Esophagus (tissue), 2 donors: ENCODE measurements around the gene PCDHB11. TPM values are rescaled to one million over a fixed set of nuclear protein-coding genes. Genes with fewer than 3 reads are reported as not detected.
"Not testable (repeated sequence)": the region's sequence is repeated elsewhere in the genome, so short reads cannot be mapped to it uniquely, and the experiment has no call there.

ENCODE experiments used
- H3K27ac ChIP-seq, 2 donors: one replicate each; pipeline ENCODE4 v1.5.1; 2013; ENCODE audit warnings: low read depth in 2 of 2, mild to moderate bottlenecking in 2 of 2, inconsistent platforms in 1 of 2, low read length in 1 of 2, moderate library complexity in 1 of 2
- H3K27me3 ChIP-seq, 2 donors: one replicate each; pipeline ENCODE4 v1.6.1; 2013; ENCODE audit warnings: low read length in 2 of 2, control low read depth in 1 of 2, mild to moderate bottlenecking in 1 of 2; ENCODE audit not compliant: insufficient read depth in 2 of 2, control insufficient read depth in 1 of 2
- H3K36me3 ChIP-seq, 2 donors: one replicate each; pipeline ENCODE4 v1.6.1; 2013; ENCODE audit warnings: low read length in 1 of 2; ENCODE audit not compliant: control insufficient read depth in 2 of 2, insufficient read depth in 2 of 2
- H3K4me1 ChIP-seq, 2 donors: one replicate each; pipeline ENCODE4 v1.6.1; 2013; ENCODE audit warnings: low read length in 1 of 2; ENCODE audit not compliant: control insufficient read depth in 2 of 2, insufficient read depth in 2 of 2
- H3K4me3 ChIP-seq, 2 donors: one replicate each; pipeline ENCODE4 v1.5.1; 2013; ENCODE audit warnings: low read length in 2 of 2, mild to moderate bottlenecking in 2 of 2, low read depth in 1 of 2, moderate library complexity in 1 of 2
- H3K9me3 ChIP-seq, 2 donors: one replicate each; pipeline ENCODE4 v1.6.1; 2013; ENCODE audit warnings: mild to moderate bottlenecking in 2 of 2, low read depth in 1 of 2, low read length in 1 of 2, moderate library complexity in 1 of 2; ENCODE audit not compliant: control insufficient read depth in 2 of 2, insufficient read depth in 1 of 2
- WGBS, 2 donors: extraction: QIAGEN DNeasy Blood & Tissue Kit; methylation state at CpG; one replicate each; pipeline ENCODE4 v1.1.7; 2013; 5-methylcytosine and 5-hydroxymethylcytosine counted together
- polyA plus RNA-seq, 2 donors: library from polyadenylated mRNA; stranded (reverse); fragments of 200-250 nt; gene quantifications; one replicate each; pipeline ENCODE4 v1.2.3, GENCODE V29; 2013
- donor health status: healthy with polysubstance abuse.
- donor health status: Bipolar disorder and iron deficiency.

The PCDHB11 gene
- polyA plus RNA-seq, 2 donors = 0.16 to 0.47 TPM

- 19 to 24% methylated on average over 8 to 9 of the region's 9 CpGs for WGBS, 2 donors
- Histone ChIP-seq H3K27ac (no peak within 1 kb of the TSS), H3K4me1 (no peaks in the 10 kb centered on the region), H3K9me3 (peaks cover 2 to 23% of the 10 kb centered on the region in 2 donors), H3K36me3 (no peaks in the 10 kb centered on the region), H3K4me3 (no peak within 1 kb of the TSS), H3K27me3 (no peaks in the 10 kb centered on the region)
Observed at GRCh38 chr5:141186897-141187512, 12.4 kb upstream of the PCDHB11 start, which contains the start of gene PCDHB9. Gene PCDHB9, plus strand, starts transcription at chr5:141187161. Its CDS starts 158 bp downstream, at chr5:141187319.

GRCh38 chr5:141188682-141189081 is 10.7 kb upstream of the PCDHB11 start:
- H3K4me3 ChIP-seq, H3K27me3 ChIP-seq, H3K4me1 ChIP-seq, H3K27ac ChIP-seq, H3K36me3 ChIP-seq: not testable (repeated sequence)
- WGBS, 2 donors = 34 to 41% methylated on average over 24 to 31 of the region's 37 CpGs
- peaks cover 0 to 17% of the 10 kb centered on the region in 2 donors for H3K9me3 ChIP-seq

- not testable (repeated sequence) for H3K27me3 ChIP-seq, H3K4me3 ChIP-seq, H3K27ac ChIP-seq, H3K36me3 ChIP-seq, H3K4me1 ChIP-seq
- 36 to 40% methylated on average over 20 to 34 of the region's 35 CpGs for WGBS, 2 donors
- peaks cover 0 to 17% of the 10 kb centered on the region in 2 donors for H3K9me3 ChIP-seq
Observed at GRCh38 chr5:141189131-141189530, 10.3 kb upstream of the PCDHB11 start.

GRCh38 chr5:141192110-141192725 is 7.2 kb upstream of the PCDHB11 start, which contains the start of gene PCDHB10:
Gene PCDHB10, plus strand, starts transcription at chr5:141192353. Its CDS starts 200 bp downstream, at chr5:141192553.
- Histone ChIP-seq H3K4me3 (no peak within 1 kb of the TSS), H3K4me1 (no peaks in the 10 kb centered on the region), H3K27ac (no peak within 1 kb of the TSS), H3K27me3 (no peaks in the 10 kb centered on the region), H3K36me3 (no peaks in the 10 kb centered on the region), H3K9me3 (peaks cover 0 to 16% of the 10 kb centered on the region in 2 donors)
- WGBS, 2 donors = 8 to 12% methylated on average over 10 of the region's 10 CpGs

- H3K4me3 ChIP-seq, H3K9me3 ChIP-seq, H3K27me3 ChIP-seq, H3K4me1 ChIP-seq, H3K27ac ChIP-seq, H3K36me3 ChIP-seq: not testable (repeated sequence)
- 34% methylated on average over 14 to 33 of the region's 37 CpGs for WGBS, 2 donors
Observed at GRCh38 chr5:141194332-141194731, 5.1 kb upstream of the PCDHB11 start.

GRCh38 chr5:141196363-141196762 is 3.1 kb upstream of the PCDHB11 start:
- H3K27ac ChIP-seq = no peak overlapping the region
- H3K27me3 ChIP-seq = no peaks in the 10 kb centered on the region
- H3K4me3 ChIP-seq = no peak overlapping the region
- no peaks in the 10 kb centered on the region for H3K36me3 ChIP-seq
- H3K9me3 ChIP-seq = peaks cover 2 to 14% of the 10 kb centered on the region in 2 donors
- no peaks in the 10 kb centered on the region for H3K4me1 ChIP-seq
- WGBS, 2 donors = 35 to 36% methylated on average over 3 of the region's 3 CpGs

GRCh38 chr5:141201126-141201525 is 1.7 kb downstream of the PCDHB11 start:
- H3K36me3 ChIP-seq, H3K4me1 ChIP-seq, H3K9me3 ChIP-seq, H3K4me3 ChIP-seq, H3K27me3 ChIP-seq, H3K27ac ChIP-seq: not testable (repeated sequence)
- 32 to 43% methylated on average over 20 to 28 of the region's 38 CpGs for WGBS, 2 donors

- H3K4me1 ChIP-seq, H3K27me3 ChIP-seq, H3K9me3 ChIP-seq, H3K36me3 ChIP-seq, H3K4me3 ChIP-seq, H3K27ac ChIP-seq: not testable (repeated sequence)
- 38 to 42% methylated on average over 28 to 33 of the region's 35 CpGs for WGBS, 2 donors
Observed at GRCh38 chr5:141201646-141202045, 2.2 kb downstream of the PCDHB11 start.

GRCh38 chr5:141208478-141208877 is 9.1 kb downstream of the PCDHB11 start, which contains the start of gene PCDHB12:
Gene PCDHB12, plus strand, starts transcription at chr5:141208719. Its CDS starts 189 bp downstream, at chr5:141208908.
- 18 to 23% methylated on average over 11 of the region's 11 CpGs for WGBS, 2 donors
- H3K9me3 ChIP-seq = peaks cover 5 to 9% of the 10 kb centered on the region in 2 donors
- H3K4me3 ChIP-seq = no peak within 1 kb of the TSS
- peaks cover 0 to 2% of the 10 kb centered on the region in 2 donors for H3K27me3 ChIP-seq
- no peaks in the 10 kb centered on the region for H3K36me3 ChIP-seq
- no peak within 1 kb of the TSS for H3K27ac ChIP-seq
- no peaks in the 10 kb centered on the region for H3K4me1 ChIP-seq

- H3K27ac ChIP-seq, H3K4me3 ChIP-seq, H3K27me3 ChIP-seq, H3K36me3 ChIP-seq, H3K4me1 ChIP-seq: not testable (repeated sequence)
- 37 to 47% methylated on average over 31 to 39 of the region's 39 CpGs for WGBS, 2 donors
- peaks cover 9 to 15% of the 10 kb centered on the region in 2 donors for H3K9me3 ChIP-seq
Observed at GRCh38 chr5:141210281-141210680, 10.9 kb downstream of the PCDHB11 start.
